HG03439 (cell line): ENCODE measurements around the gene MSH5.
"Not testable (repeated sequence)": the region's sequence is repeated elsewhere in the genome, so short reads cannot be mapped to it uniquely, and the experiment has no call there.

Experiments
- ATAC-seq: cut with Tn5 transposase; IDR thresholded peaks from one replicate; pipeline ENCODE4 v1.9.1; 2021; ENCODE audit warnings: mild to moderate bottlenecking, moderate library complexity; ENCODE audit not compliant: unreplicated experiment

The MSH5 gene

GRCh38 chr6:31796993-31797385, 57.2 kb downstream of the MSH5 start:
- no peak for ATAC-seq

- ATAC-seq = no peak
Measured at GRCh38 chr6:31797588-31797987, 57.8 kb downstream of the MSH5 start.

- ATAC-seq = no peak
Measured at GRCh38 chr6:31799781-31800180, 60.0 kb downstream of the MSH5 start.

- not testable (repeated sequence) for ATAC-seq
Measured at GRCh38 chr6:31801031-31801927, 61.5 kb downstream of the MSH5 start.

GRCh38 chr6:31805939-31806469, 66.2 kb downstream of the MSH5 start:
- ATAC-seq = peak; percentile 8

GRCh38 chr6:31806470-31807272, 66.9 kb downstream of the MSH5 start, which contains the start of gene LSM2:
Gene LSM2 (minus strand): TSS chr6:31806966. CDS start chr6:31806757, 209 bp downstream.
- ATAC-seq = peak; percentile 89

GRCh38 chr6:31808599-31808998, 68.8 kb downstream of the MSH5 start:
- not testable (repeated sequence) for ATAC-seq

- ATAC-seq = no peak
Measured at GRCh38 chr6:31811645-31812044, 71.8 kb downstream of the MSH5 start.
